Measurements from ENCODE around the gene HYAL2. TPM values are rescaled to one million over a fixed set of nuclear protein-coding genes. Genes with fewer than 3 reads are reported as not detected.
A peak's percentile ranks its signal among the peaks of the same experiment; 100 is the strongest.
"Not testable (repeated sequence)": the region's sequence is repeated elsewhere in the genome, so short reads cannot be mapped to it uniquely, and the experiment has no call there.

HYAL2 gene
- total RNA-seq, 2 experiments from 2014 or later = 7.7 to 19.7 TPM

- intact Hi-C loops (cut with micrococcal nuclease; ENCODE audit: unreplicated experiment) = no loop called here
- no peak overlapping the region for H3K27ac ChIP-seq (ENCODE audit: low read depth, low read length, poor library complexity, severe bottlenecking)
Measured at GRCh38 chr3:50316657-50317242, 5.8 kb downstream of the HYAL2 start.

DNA sequence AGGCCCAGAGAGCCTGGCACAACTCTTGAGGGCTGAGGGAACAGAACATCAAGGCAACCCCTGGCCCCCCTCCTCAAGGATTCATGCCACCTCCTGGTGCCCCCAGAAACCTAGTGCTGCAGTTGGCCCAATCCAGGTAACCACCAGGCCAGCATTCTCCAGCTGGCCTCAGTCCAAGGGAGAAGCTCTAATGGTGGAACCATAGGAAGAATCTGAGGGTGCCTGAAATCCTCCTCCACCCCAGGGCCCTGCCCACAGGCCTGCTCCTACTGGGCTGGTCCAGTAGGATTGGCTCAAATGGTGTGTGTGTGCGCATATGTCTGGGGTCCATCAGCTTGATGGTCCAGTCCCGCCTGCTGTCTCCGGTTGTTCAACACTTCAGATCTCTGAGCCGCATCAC lies 7.7 kb downstream of the HYAL2 start:
- H3K79me2 ChIP-seq (ENCODE audit: insufficient read depth, low read depth, low read length) = no peaks in the 10 kb centered on the region
- H3K36me3 ChIP-seq (ENCODE audit: insufficient read depth, low read length) = 0 out of 2 replicates have a peak, but pooled peaks cover 6% of the 10 kb centered on the region
- ChIA-PET CTCF (ENCODE audit: unreplicated experiment) (interaction anchor here (0.6 to 0.7 kb wide), 3 partner anchors 18 to 39 kb away, joined by 3 to 6 read pairs (median 3); no protein-coding TSS in a partner anchor), POLR2A (interaction anchor here (0.6 kb wide), 1 partner anchor 243 kb away, joined by 7 read pairs; no protein-coding TSS in a partner anchor)
- TF ChIP-seq EZH2phosphoT487 (IDR thresholded peaks at IDR 0.05; ENCODE audit: borderline replicate concordance, low read depth, low read length) = no peak
- TF ChIP-seq, protein P1, sequence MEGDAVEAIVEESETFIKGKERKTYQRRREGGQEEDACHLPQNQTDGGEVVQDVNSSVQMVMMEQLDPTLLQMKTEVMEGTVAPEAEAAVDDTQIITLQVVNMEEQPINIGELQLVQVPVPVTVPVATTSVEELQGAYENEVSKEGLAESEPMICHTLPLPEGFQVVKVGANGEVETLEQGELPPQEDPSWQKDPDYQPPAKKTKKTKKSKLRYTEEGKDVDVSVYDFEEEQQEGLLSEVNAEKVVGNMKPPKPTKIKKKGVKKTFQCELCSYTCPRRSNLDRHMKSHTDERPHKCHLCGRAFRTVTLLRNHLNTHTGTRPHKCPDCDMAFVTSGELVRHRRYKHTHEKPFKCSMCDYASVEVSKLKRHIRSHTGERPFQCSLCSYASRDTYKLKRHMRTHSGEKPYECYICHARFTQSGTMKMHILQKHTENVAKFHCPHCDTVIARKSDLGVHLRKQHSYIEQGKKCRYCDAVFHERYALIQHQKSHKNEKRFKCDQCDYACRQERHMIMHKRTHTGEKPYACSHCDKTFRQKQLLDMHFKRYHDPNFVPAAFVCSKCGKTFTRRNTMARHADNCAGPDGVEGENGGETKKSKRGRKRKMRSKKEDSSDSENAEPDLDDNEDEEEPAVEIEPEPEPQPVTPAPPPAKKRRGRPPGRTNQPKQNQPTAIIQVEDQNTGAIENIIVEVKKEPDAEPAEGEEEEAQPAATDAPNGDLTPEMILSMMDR (conservative IDR thresholded peaks at IDR 0.05; ENCODE audit: low read length) = no peak
- intact Hi-C loops (cut with micrococcal nuclease; ENCODE audit: unreplicated experiment) = no loop called here
- no peak overlapping the region for H3K27ac ChIP-seq (ENCODE audit: low read depth, low read length, poor library complexity, severe bottlenecking)
- no peak overlapping the region for H2AFZ ChIP-seq (ENCODE audit: low read length)
- DNase-seq (ENCODE audit: low spot score) = no peak
- H4K20me1 ChIP-seq (ENCODE audit: insufficient read depth, low read length) = no peaks in the 10 kb centered on the region
- no TSS peak for BruUV-seq (replicated peaks)
- no peak overlapping the region for H3K4me2 ChIP-seq (ENCODE audit: low read length)
- peaks cover 32% of the 10 kb centered on the region for H3K4me1 ChIP-seq (ENCODE audit: insufficient read depth, low read length, poor library complexity, severe bottlenecking)
- no peaks in the 10 kb centered on the region; the same call in 1 of the 2 replicates for H3K9me3 ChIP-seq (ENCODE audit: low read length)
- no peak overlapping the region for H3K4me3 ChIP-seq (ENCODE audit: low read depth, low read length, poor library complexity, severe bottlenecking)
- no peaks in the 10 kb centered on the region for H3K9me2 ChIP-seq (ENCODE audit: insufficient read depth, low read length)

More at GRCh38 chr3:50316657-50317242, 5.8 kb downstream of the HYAL2 start:
- ChIA-PET CTCF (ENCODE audit: unreplicated experiment) (no interaction called here), POLR2A (interaction anchor here (1.6 kb wide), 2 partner anchors 11 to 17 kb away, joined by 4 to 8 read pairs; partner anchors contain the start of genes HYAL3, NAA80 and TUSC2)
- Histone ChIP-seq H3K9me2 (ENCODE audit: insufficient read depth, low read length) (no peaks in the 10 kb centered on the region), H3K4me2 (ENCODE audit: low read length) (peak overlapping the region; percentile 6; the same call in 1 of the 2 replicates), H2AFZ (ENCODE audit: low read length) (no peak overlapping the region), H3K79me2 (ENCODE audit: insufficient read depth, low read depth, low read length) (no peaks in the 10 kb centered on the region), H3K4me3 (ENCODE audit: low read depth, low read length, poor library complexity, severe bottlenecking) (no peak overlapping the region), H4K20me1 (ENCODE audit: insufficient read depth, low read length) (no peaks in the 10 kb centered on the region), H3K9me3 (ENCODE audit: low read length) (no peaks in the 10 kb centered on the region), H3K4me1 (ENCODE audit: insufficient read depth, low read length, poor library complexity, severe bottlenecking) (peaks cover 42% of the 10 kb centered on the region), H3K36me3 (ENCODE audit: insufficient read depth, low read length) (0 out of 2 replicates have a peak, but pooled peaks cover 6% of the 10 kb centered on the region)
- DNase-seq (ENCODE audit: low spot score) = peak; percentile 42
- no TSS peak for BruUV-seq (replicated peaks)
- TF ChIP-seq, protein P1 (conservative IDR thresholded peaks at IDR 0.05; ENCODE audit: low read length) = no peak
- TF ChIP-seq EZH2phosphoT487 (IDR thresholded peaks at IDR 0.05; ENCODE audit: borderline replicate concordance, low read depth, low read length) = no peak

- Histone ChIP-seq H3K79me2 (ENCODE audit: insufficient read depth, low read depth, low read length) (no peaks in the 10 kb centered on the region), H3K27ac (ENCODE audit: low read depth, low read length, poor library complexity, severe bottlenecking) (no peak overlapping the region), H3K9me2 (ENCODE audit: insufficient read depth, low read length) (no peaks in the 10 kb centered on the region), H3K4me3 (ENCODE audit: low read depth, low read length, poor library complexity, severe bottlenecking) (no peak overlapping the region), H2AFZ (ENCODE audit: low read length) (no peak overlapping the region), H3K36me3 (ENCODE audit: insufficient read depth, low read length) (0 out of 2 replicates have a peak, but pooled peaks cover 6% of the 10 kb centered on the region), H3K4me1 (ENCODE audit: insufficient read depth, low read length, poor library complexity, severe bottlenecking) (peaks cover 31% of the 10 kb centered on the region), H3K4me2 (ENCODE audit: low read length) (no peak overlapping the region), H4K20me1 (ENCODE audit: insufficient read depth, low read length) (no peaks in the 10 kb centered on the region), H3K9me3 (ENCODE audit: low read length) (peaks cover 3% of the 10 kb centered on the region; the same call in 1 of the 2 replicates)
- ChIA-PET CTCF (ENCODE audit: unreplicated experiment) (interaction anchor here (0.6 kb wide), 1 partner anchor 18 kb away, joined by 3 read pairs; no protein-coding TSS in a partner anchor), POLR2A (interaction anchor here (1.0 kb wide), 1 partner anchor 15 kb away, joined by 3 read pairs; the partner anchor contains the start of genes HYAL3 and NAA80)
- BruUV-seq (replicated peaks) = no TSS peak
- DNase-seq (ENCODE audit: low spot score) = no peak
- TF ChIP-seq, protein P1 (conservative IDR thresholded peaks at IDR 0.05; ENCODE audit: low read length) = no peak
- no peak for TF ChIP-seq EZH2phosphoT487 (IDR thresholded peaks at IDR 0.05; ENCODE audit: borderline replicate concordance, low read depth, low read length)
- intact Hi-C loops (cut with micrococcal nuclease; ENCODE audit: unreplicated experiment) = no loop called here
Measured at GRCh38 chr3:50314342-50314741, 8.2 kb downstream of the HYAL2 start.

GRCh38 chr3:50312041-50312440 lies 10.5 kb downstream of the HYAL2 start:
- H3K4me3 ChIP-seq (ENCODE audit: low read depth, low read length, poor library complexity, severe bottlenecking); H4K20me1 ChIP-seq (ENCODE audit: insufficient read depth, low read length); intact Hi-C loops (cut with micrococcal nuclease; ENCODE audit: unreplicated experiment); H3K9me2 ChIP-seq (ENCODE audit: insufficient read depth, low read length); H3K4me2 ChIP-seq (ENCODE audit: low read length); CTCF ChIA-PET (ENCODE audit: unreplicated experiment); DNase-seq (ENCODE audit: low spot score); H3K36me3 ChIP-seq (ENCODE audit: insufficient read depth, low read length); POLR2A ChIA-PET; BruUV-seq (replicated peaks); H3K4me1 ChIP-seq (ENCODE audit: insufficient read depth, low read length, poor library complexity, severe bottlenecking); H3K27ac ChIP-seq (ENCODE audit: low read depth, low read length, poor library complexity, severe bottlenecking); H3K9me3 ChIP-seq (ENCODE audit: low read length); H3K79me2 ChIP-seq (ENCODE audit: insufficient read depth, low read depth, low read length); H2AFZ ChIP-seq (ENCODE audit: low read length): not testable (repeated sequence)
